NCI-H748 treated with DMSO at 0.1 percent for 48 hours (cell line): ENCODE measurements around the gene CD247.
"Not testable (repeated sequence)": the region's sequence is repeated elsewhere in the genome, so short reads cannot be mapped to it uniquely, and the experiment has no call there.

Experiments used
- DNase-seq: peaks from one replicate; lab custom pipeline; 2025; lab: John Stamatoyannopoulos, UW

CD247 gene

GRCh38 chr1:167518331-167518700 is at the start of gene CD247:
CD247 (minus strand) TSS chr1:167518529; CDS start chr1:167518465, 64 bp downstream.
- DNase-seq = no peak

- no peak for DNase-seq
Measured at GRCh38 chr1:167567663-167568062, 49.3 kb upstream of the CD247 start.

GRCh38 chr1:167566766-167567165 is 48.4 kb upstream of the CD247 start:
- DNase-seq = no peak

- DNase-seq = no peak
Measured at GRCh38 chr1:167565922-167566321, 47.6 kb upstream of the CD247 start.

GRCh38 chr1:167564612-167565270 is 46.4 kb upstream of the CD247 start:
- no peak for DNase-seq

GRCh38 chr1:167563579-167564246 is 45.4 kb upstream of the CD247 start:
- DNase-seq = peak; percentile 41

- DNase-seq = no peak
Measured at GRCh38 chr1:167562702-167563101, 44.4 kb upstream of the CD247 start.

- no peak for DNase-seq
Measured at GRCh38 chr1:167561753-167562152, 43.4 kb upstream of the CD247 start.

- DNase-seq = peak; percentile 70
Measured at GRCh38 chr1:167555971-167556714, 37.8 kb upstream of the CD247 start.

- DNase-seq = not testable (repeated sequence)
Measured at GRCh38 chr1:167555072-167555471, 36.7 kb upstream of the CD247 start.

GRCh38 chr1:167554028-167554779 is 35.9 kb upstream of the CD247 start:
- no peak for DNase-seq

GRCh38 chr1:167553136-167554027 is 35.1 kb upstream of the CD247 start, which contains the start of gene CREG1:
CREG1 (minus strand) TSS chr1:167553762.
- peak; percentile 84 for DNase-seq

GRCh38 chr1:167551362-167551761 is 33.0 kb upstream of the CD247 start:
- no peak for DNase-seq

- DNase-seq = no peak
Measured at GRCh38 chr1:167548059-167548932, 30.0 kb upstream of the CD247 start.

- no peak for DNase-seq
Measured at GRCh38 chr1:167546935-167547334, 28.6 kb upstream of the CD247 start.

- no peak for DNase-seq
Measured at GRCh38 chr1:167545349-167545748, 27.0 kb upstream of the CD247 start.

GRCh38 chr1:167544447-167545093 is 26.2 kb upstream of the CD247 start:
- no peak for DNase-seq

GRCh38 chr1:167543199-167543990 is 25.1 kb upstream of the CD247 start:
- DNase-seq = no peak
